Activated T-helper 9 cell treated with anti-CD3 and anti-CD28 coated beads, Interleukin-2, amount 50 U/mL, for 16 hours (primary cell): ENCODE results near the gene HABP4.

Experiments
- DNase-seq: peaks from one replicate; pipeline ENCODE4 v3.0.0-alpha.2; 2020; ENCODE audit warnings: low read depth

Gene HABP4

DNA sequence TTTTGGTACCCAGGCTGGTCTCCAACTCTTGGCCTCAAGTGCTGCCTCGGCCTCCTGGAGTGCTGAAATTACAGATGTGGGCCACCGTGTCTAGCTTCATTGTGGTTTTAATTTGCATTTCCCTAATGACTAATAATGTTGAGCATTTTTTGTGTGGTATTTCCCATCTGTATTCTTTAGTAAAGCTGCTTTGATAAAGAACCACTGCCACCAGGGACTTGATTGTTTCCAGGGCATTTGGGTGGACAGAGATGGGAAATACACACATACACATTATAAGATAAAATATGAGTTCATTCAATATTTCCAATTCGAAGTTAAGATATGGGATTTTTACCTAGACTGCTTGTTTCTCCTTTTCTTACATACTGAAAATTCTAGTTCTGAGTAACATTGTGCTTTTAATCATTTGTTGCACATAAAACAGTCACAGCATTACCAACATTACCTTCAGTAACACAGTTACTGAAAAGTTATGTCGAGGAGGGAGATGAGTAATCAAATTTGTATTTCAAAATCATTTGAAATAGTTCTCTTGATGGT lies 28.9 kb downstream of the HABP4 start:
- no peak for DNase-seq

DNA sequence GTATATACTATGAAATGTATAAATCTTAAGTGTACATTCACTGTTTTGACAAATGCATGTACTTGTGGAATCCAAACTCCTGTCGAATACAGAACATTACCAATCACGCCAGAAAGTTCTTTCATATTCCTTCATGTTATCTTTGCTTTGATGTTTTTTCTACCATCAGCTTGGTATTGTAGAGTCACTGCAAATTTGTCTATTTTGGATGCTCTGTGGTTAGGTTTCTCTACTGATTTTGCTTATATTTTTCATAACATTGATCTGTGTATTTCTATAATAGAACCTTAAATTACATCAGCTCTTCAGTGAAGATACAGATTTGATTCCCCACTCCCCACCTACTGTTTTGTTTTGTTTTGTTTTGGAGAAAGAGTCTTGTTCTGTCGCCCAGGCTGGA lies 30.8 kb downstream of the HABP4 start:
- DNase-seq, result no peak

DNA sequence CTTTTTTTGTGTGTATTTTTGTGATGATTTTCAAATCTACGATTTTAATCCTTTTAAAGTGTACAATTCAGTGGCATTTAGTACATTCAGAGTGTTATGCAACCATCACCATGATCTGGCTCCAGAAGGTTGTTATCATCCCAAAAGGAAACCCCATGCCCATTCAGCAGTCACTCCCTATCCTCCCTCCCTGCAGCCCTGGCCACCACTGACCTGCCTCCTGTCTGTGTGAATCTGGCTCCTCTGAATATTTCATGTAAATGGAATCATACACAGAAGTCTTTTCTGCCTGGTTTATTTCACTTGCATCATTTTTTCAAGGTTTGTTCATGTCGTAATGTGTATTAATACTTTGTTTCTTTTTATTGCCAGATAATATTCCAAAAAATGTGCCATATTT lies 32.5 kb downstream of the HABP4 start:
- no peak for DNase-seq

DNA sequence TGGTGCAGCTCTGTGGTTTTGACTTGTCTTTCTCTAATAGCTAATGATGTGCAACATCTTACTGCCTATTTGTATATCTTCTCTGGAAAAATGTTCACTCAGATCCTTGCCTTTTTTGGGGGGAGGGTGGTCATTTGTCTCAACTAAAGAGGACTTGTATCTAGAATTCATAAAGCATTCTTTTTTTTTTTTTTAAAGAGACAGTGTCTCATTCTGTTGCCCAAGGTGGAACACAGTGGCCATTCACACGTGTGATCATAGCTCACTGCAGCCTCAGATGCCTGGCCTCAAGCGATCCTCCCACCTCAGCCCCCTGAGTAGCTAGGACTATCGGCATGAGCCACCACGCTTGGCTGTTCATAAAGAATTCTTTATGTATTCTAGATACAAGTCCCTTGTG lies 33.2 kb downstream of the HABP4 start:
- no peak for DNase-seq

DNA sequence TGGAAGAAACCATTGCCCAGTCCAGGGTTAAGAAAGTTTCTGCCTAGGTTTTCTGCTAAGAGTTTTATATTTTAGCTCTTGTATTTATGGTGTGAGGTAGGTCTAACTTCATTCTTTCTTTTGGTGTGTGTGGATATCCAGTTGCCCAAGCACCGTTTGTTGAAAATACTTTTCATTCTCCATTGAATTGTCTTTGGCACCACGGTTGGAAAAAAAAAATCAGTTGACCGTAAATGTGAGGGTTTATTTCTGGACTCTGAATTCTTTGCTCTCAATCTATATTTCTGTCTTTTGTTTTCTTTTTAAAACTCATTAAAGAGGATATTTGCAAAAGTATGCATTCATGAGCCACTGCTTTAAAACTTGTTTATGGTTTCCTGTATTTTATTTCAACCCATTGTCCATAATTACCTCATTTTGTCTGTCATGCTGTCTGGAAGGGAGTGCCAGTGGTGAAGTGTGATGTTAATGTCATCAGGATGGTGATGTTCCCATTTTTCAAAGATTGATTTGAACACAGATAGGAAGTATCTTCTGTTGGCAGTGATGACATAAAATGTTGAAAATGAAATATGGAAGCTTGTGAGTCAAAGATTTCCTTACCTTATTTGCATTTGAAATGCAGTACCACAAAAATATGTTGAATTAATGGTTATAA lies 33.9 kb downstream of the HABP4 start:
- DNase-seq, result no peak

DNA sequence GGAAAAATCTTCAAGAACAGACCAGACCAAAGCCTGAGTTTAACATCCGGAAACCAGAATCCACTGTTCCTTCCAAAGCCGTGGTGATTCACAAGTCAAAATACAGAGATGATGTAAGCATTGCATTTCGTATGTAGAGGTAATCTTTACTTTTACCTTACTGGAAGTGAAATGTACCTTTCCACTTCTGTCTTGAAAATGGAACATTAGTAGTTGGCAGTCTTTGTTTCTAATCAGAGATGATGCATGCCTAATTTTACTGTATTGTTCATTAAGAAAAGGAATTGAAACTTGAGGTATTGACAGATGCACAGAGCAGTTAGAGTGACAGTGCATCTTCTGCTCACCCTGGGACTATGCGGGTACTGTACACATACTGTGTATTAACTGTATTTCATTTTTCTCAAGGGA lies 34.6 kb downstream of the HABP4 start:
- DNase-seq, result no peak

DNA sequence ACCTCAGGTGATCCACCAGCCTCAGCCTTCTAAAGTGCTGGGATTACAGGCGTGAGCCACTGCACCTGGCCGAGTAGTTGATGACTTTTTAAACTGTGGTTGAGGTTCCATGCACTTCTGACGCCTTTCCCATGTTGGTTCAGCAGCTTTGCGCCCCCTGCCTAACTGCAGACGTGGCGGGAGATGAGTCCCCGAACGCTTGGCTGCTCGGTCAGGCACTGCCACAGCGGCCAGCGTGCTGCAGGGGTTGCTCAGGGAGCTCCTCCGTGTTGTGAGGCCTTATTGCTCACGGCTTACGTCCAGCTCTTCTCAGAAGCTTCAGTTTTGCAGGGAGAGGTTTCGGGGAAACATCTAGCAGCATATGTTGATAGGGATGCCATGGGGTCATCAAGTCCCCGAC lies 35.3 kb downstream of the HABP4 start:
- no peak for DNase-seq

DNA sequence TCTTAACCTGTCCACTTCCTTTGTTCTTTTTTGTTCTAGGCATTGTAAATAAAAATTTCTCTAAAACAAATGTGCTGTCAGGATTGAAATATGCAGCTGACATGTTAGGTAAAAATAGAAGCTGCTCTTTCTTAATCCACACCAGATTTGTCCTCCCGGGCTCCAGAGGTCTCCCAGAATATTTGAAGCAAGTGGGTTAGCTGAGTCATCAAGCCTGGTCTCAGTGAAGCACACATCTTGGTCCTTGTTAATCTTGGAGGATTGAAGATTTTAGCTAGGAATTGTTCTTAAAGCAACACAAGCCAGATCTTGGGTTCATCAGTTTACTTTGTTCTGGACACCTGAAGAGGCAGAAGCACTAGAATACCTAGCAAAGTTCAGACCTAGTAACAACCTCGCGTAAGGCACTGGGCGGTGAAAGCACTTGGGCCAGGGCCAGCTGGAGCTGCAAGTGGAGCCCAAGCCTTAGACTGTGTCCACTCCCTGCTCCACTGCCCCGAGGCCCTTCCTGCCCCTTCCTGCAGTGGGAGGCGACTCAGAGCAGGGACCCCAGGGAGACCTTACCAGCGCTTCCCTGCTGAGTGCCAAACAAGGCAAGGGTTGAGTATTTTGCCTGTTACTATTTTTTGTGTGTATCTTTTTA lies 36.5 kb downstream of the HABP4 start:
- DNase-seq, result no peak

DNA sequence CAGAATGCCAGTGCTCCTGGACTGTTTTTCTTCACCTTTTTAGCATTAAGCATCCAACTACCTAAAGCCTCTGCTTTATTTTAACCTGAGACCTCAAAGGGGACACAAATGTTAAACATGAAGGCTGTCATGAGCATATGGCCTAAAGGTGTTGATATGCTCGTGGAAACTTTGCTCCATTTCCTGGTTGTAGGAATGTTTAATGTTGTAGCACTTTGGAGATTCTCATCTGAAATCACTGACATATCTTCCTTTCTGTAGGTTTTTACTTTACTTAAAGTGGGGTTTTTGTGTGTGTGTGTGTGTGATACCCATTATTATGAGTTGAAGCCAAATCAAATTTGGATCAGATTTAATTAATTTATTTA lies 37.0 kb downstream of the HABP4 start:
- DNase-seq, result no peak

DNA sequence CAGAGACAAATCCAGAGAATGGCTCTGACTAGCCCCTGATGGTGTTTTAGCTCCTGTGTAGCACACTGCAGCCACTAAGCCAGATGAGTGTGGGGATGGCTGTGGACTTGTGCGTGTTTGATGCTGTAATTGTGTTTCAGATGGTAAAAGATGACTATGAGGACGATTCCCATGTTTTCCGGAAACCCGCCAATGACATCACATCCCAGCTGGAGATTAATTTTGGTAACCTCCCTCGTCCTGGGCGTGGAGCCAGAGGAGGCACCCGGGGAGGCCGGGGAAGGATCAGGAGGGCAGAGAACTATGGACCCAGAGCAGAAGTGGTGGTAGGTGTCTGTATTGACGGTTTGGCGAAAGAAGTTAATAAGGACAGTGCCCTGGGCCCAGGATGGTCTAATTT lies 38.0 kb downstream of the HABP4 start:
- DNase-seq, result no peak

DNA sequence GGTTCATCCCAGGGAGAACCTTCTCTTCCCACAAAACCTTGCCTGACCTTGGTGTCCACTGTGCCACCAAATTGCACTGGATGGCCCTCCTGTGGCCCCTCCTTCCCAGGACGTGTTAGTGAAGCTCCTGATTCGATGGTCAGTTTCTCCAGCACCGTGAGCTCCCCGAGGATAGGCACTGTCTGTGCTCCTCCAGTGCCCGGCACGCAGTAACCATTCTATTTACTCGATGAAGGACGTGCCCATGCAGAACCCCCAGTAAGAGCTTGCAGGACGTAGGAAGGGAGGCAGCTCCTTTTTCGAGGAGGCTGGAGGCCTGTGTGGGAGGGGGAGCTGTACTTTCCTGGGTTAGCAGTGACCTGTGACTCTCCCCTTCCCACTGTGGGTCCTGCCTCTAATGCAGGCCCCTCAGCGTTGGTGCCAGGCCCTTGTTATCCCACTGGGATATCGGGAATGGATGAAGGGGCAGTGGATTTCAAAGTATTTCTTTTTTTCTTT lies 39.6 kb downstream of the HABP4 start:
- DNase-seq, result no peak

DNA sequence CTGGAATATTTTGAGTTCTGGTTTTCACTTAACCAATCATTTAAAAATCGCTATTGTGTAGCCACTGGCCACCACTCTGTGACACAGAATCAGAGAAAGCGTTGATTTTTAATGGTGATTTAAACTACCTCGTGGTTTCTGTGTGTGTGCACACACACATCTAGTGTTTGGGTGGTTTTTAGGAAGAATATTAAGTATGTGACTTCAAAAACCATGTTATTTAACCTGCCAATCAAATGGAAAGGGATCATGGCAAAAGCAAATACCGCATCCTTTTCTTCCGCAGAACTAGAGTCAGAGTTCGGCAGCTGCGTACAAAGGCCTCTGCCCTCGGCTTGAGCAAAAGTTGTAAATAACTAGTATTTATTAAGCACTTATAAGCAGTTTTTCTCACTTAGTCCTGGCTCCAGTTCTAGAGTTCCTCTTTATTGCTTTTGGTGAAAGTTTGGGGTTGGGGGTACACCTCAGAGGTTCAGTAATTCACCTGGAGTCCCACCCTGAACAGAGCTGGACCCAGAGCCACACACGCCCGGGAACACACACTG lies 40.6 kb downstream of the HABP4 start:
- DNase-seq, result no peak

DNA sequence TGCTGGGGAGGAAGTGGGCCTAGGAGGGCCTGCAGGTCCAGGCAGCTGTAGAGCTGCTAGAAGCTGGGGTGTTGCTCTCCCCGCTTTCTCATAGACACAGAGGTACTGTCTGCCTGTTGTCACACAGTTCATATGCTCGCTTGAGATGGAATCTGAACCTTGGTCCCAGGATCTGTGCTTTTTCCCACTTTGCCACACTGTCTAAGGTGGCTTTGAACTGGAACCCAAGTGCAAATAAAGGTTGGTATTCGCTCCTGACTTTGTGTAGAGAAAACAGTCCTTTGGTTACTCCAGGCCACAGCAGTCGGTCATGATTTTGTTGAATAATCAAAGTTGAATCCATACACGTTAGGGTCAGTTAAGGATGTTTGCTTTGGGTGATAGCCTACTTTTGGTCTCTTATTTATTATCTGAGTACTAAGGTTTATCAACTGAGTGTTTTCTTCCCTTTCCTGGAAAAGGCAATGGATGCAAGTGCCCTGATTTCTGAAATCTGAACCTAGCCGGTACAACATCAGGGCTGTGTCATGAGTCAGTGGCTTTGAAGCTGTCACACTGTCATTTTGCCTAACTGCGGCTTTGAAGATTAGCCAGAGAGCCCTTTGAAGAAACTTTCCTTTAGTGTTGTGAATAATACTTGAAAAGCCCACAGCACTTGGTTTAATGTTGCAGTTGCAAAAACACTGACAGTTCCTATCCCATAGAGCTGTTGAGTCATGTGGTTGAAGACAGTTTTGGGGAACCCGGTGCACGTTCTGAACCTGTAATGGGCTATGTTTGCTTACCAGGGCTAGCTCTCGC lies 41.3 kb downstream of the HABP4 start:
- DNase-seq, result no peak

DNA sequence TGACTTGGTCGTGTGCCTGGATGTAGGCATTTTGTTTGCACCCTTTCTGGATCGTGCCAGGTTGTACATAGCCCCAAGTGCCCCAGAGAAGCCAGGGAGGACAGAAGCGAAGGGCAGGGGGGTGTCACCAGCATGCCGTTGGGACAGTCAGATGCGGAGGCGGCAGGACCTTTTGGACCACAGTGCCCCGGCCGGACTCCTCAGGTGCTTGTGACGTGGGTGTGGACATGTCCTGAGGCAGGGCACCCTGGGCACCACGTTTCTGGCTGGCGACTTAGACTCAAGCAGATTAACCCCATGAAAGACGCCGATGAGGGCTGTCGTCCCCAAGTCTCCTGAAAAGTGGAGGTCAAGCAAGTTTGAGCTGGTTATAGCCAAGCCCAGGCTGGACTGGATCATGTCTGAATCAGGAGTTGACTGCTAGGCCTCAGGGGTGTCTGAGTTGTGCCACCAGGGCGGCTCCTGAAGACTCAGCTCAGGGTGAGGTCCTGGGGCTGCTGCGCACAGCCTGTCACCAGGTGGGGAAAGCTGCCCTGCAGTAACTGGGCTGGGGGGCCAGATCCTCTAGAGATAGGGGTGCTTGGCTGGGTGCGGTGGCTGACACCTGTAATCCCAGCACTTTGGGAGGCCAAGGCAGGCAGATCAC lies 42.0 kb downstream of the HABP4 start:
- no peak for DNase-seq

DNA sequence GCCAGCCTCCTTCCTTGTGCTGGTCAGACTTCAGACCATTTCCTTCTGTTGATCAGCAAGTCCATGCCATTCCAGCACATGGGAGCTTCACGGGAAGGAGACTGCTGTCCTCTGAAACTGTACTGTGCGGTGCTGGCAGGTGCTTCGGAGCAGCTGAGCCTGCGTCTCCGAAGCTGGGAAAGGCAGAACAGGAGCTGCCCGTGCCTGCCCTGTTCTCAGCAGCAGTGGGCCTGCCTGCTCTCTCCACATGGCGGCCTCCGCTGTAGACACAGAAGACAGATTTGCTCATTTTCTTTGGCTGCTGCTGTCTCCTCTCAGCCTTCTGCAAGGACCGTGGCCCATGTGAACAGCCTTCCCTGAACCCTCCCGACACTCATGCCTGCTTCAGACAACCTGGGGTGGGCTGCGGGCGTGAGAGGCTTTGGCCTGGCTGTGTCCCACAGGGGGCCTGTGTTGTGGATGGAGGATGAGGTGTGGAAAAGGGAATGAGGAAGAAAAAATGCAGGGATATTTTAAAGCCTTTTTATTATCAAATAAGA lies 43.1 kb downstream of the HABP4 start:
- no peak for DNase-seq

DNA sequence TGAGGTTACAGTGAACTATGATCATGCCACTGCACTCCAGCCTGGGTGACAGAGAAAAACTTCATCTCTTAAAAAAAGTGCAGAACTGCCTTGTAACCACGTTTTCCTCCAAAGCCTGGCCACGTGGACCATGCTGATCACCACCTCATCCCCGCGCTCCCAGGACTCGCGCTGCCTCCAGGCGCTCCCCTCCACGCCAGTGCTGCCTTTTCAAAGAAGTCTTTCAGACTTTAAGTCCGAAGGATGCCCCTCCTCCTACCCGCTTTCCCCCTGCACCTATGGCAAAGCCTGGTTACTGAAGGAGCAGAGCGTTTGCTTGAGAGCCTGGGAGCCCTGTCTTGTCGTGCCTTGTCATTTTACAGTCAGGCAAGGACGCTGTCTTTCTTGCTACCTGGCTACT lies 43.8 kb downstream of the HABP4 start:
- no peak for DNase-seq

DNA sequence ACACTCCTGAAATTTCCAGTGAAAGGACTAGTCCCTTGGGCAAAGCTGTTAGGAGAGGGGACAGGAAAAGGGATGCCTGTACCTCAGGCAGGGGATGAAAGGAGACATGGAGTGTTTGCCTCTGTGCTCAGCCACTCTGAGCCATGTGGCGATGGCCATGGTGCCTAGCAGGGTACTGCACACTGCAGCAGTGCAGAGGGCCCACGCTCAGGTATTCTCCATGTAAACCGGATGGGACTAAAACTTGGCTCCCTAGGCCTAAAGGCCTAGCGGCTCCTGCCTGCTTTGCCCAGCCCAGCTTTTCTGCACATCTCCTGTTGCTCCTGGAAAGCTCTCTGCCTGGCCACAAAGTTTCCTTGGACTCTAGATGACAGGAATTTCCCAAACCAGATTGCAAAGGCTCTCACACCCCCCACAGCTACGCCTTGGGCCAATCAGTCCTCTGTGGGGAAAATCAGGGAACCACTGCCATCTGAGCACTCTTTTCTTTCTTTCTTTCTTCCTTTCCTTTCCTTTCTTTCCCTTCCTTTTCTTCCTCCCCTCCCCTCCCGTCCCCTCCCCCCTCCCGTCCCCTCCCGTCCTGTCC lies 44.3 kb downstream of the HABP4 start:
- DNase-seq, result no peak

DNA sequence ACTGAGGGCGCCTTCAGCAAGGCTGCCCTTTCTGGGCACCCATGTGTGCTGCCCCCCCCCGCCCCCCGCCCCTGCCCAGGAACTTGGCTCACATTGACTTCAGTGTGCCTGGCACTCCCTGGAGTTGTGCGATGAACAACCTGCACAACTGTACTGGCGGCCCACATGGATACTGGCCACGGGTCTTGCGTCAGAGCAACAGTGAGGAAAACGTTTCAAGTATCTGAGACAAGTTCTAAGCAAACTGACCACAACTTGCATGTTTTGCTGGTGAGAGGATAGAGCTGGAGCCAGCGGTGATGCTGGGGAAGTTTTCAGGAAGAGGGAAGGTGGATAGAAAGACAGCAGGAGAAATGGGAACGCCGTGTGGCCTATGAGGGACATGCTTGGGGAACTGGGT lies 45.4 kb downstream of the HABP4 start:
- DNase-seq, result no peak

DNA sequence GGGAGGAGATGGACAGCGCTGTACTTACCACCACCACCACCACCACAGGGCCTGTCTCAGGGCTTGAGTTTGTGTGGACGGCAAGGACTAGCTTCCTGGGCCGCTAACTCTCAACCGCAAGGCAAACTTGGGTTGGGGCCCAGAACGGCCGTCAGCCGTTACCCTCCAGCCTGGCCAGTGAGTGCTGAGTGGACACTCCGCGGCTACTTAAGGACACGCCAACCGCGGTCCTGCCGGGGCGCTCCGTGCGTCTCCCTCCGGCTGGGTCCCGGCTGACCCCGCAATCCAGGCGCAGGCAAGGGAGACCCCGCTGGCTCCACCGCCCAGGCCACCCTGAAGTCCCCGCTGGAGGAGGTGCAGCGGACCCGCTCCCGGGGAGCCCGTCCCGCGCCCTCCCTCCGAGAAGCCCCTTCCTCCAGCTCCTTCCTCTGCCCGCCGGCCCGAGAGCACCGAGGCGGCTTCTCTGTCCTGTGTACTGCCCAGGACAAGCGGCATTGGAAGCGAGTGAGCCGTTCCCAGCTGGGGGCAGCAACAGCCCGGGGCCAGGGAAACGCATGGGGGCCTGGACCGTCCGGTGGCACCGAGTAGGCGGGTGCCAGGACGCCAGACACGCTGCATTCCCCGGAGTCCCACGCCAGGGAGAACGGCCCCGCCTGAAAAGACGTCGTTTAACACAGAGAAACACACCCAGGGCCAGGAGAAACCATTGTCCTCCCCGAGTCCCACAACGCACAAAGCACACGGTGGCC lies 46.6 kb downstream of the HABP4 start:
- DNase-seq, result no peak

DNA sequence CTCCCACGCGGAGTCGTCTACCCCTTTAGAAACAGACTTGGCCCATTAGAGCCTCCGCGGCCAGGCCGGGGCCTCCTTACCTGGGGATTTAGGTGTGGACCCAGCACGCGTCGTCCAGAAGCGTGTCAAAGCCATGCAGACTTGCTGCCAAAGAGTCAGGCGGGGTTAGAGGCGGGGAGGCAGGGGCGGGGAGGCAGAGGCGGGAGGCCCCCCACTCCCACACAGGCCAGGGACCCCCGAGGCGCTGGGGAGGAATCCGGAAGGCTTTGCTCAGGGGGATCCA lies 47.1 kb downstream of the HABP4 start:
- DNase-seq, result no peak

DNA sequence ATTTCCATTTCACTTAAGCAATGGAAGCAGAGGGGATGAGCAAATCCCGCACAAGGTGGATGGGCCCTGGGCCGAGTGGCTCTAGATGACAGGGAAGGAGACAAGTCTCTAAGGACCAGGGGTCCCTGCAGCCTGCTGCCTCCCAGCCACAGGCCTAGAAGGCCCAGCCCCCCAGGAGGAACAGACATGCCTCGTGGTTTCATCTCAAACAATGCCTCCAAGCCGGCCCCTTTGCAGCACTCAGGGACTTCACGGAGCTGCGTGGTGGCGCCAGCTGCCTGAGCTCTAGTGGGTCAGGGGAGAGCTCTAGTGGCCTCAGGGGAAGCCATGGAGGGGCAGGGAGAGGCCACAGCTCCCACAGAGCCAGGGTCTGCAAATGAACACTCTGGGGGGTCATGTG lies 48.8 kb downstream of the HABP4 start:
- no peak for DNase-seq
